GM18511 (cell line): ENCODE data around the gene MXI1.
A peak's percentile ranks its signal among the peaks of the same experiment; 100 is the strongest.
"Not testable (repeated sequence)": the region's sequence is repeated elsewhere in the genome, so short reads cannot be mapped to it uniquely, and the experiment has no call there.

ENCODE experiments used
- ATAC-seq: cut with Tn5 transposase; IDR thresholded peaks from one replicate; pipeline ENCODE4 v1.9.1; 2021; ENCODE audit warnings: mild to moderate bottlenecking, moderate library complexity; ENCODE audit not compliant: unreplicated experiment

The MXI1 gene

GRCh38 chr10:110272995-110273394 is 65.6 kb downstream of the MXI1 start:
- not testable (repeated sequence) for ATAC-seq

GRCh38 chr10:110273474-110273873 is 66.1 kb downstream of the MXI1 start:
- ATAC-seq, result peak; percentile 43

- ATAC-seq, result no peak
Measured at GRCh38 chr10:110274072-110274627, 66.7 kb downstream of the MXI1 start.

- no peak for ATAC-seq
Measured at GRCh38 chr10:110274647-110275046, 67.2 kb downstream of the MXI1 start.

GRCh38 chr10:110275128-110275729 is 67.8 kb downstream of the MXI1 start:
- ATAC-seq, result no peak

GRCh38 chr10:110276603-110277002 is 69.2 kb downstream of the MXI1 start:
- no peak for ATAC-seq

GRCh38 chr10:110277591-110277990 is 70.2 kb downstream of the MXI1 start:
- no peak for ATAC-seq

- no peak for ATAC-seq
Measured at GRCh38 chr10:110278562-110279406, 71.4 kb downstream of the MXI1 start.

- no peak for ATAC-seq
Measured at GRCh38 chr10:110279407-110279986, 72.1 kb downstream of the MXI1 start.

GRCh38 chr10:110284262-110284661 is 76.9 kb downstream of the MXI1 start:
- no peak for ATAC-seq

GRCh38 chr10:110285501-110285900 is 78.1 kb downstream of the MXI1 start:
- no peak for ATAC-seq

GRCh38 chr10:110286841-110287240 is 79.4 kb downstream of the MXI1 start:
- ATAC-seq, result no peak

GRCh38 chr10:110296966-110297365 is 89.6 kb downstream of the MXI1 start:
- ATAC-seq, result no peak

- ATAC-seq, result no peak
Measured at GRCh38 chr10:110300486-110300986, 93.1 kb downstream of the MXI1 start.

- ATAC-seq, result no peak
Measured at GRCh38 chr10:110303681-110304080, 96.3 kb downstream of the MXI1 start.

GRCh38 chr10:110304394-110304779 is 97.0 kb downstream of the MXI1 start:
- ATAC-seq, result peak; percentile 52

GRCh38 chr10:110304780-110305421 is 97.5 kb downstream of the MXI1 start, which contains the start of gene SMNDC1:
TSS of gene SMNDC1 (minus strand) at chr10:110304920. CDS start at chr10:110303587, 1,333 bp downstream.
- peak; percentile 91 for ATAC-seq

- peak; percentile 41 for ATAC-seq
Measured at GRCh38 chr10:110305767-110306451, 98.5 kb downstream of the MXI1 start.

GRCh38 chr10:110306452-110306768 is 99.0 kb downstream of the MXI1 start:
- ATAC-seq, result no peak

GRCh38 chr10:110307805-110308204 is 100.4 kb downstream of the MXI1 start:
- ATAC-seq, result no peak
